Large intestine (tissue), 3 donors: Measurements from ENCODE around the gene ZNF276. TPM values are rescaled to one million over a fixed set of nuclear protein-coding genes. Genes with fewer than 3 reads are reported as not detected.

ENCODE experiments used
- DNase-seq, 2 donors: peaks; one replicate each; pipeline versions ENCODE4 v3.0.0 to v3.0.0-alpha.2; 2013
- H3K27ac ChIP-seq: one replicate; pipeline ENCODE4 v1.5.1; 2013; ENCODE audit warnings: low read length
- H3K27me3 ChIP-seq: 2 replicates; pipeline ENCODE4 v1.6.1; 2013; ENCODE audit warnings: low read length; ENCODE audit not compliant: control insufficient read depth, insufficient read depth
- H3K36me3 ChIP-seq: 2 replicates; pipeline ENCODE4 v1.6.1; 2013; ENCODE audit warnings: low read length; ENCODE audit not compliant: control insufficient read depth, insufficient read depth
- H3K4me1 ChIP-seq: one replicate; pipeline ENCODE4 v1.6.1; 2013; ENCODE audit warnings: low read length; ENCODE audit not compliant: control insufficient read depth, insufficient read depth
- H3K4me3 ChIP-seq: one replicate; pipeline ENCODE4 v1.5.1; 2013; ENCODE audit warnings: low read length
- H3K9me3 ChIP-seq: one replicate; pipeline ENCODE4 v1.6.1; 2013; ENCODE audit warnings: mild to moderate bottlenecking, low read depth, low read length, moderate library complexity; ENCODE audit not compliant: control insufficient read depth
- WGBS: methylation state at CpG from one replicate; pipeline ENCODE4 v1.1.5; 2013; ENCODE audit warnings: low lambda C conversion rate; ENCODE audit not compliant: insufficient coverage; 5-methylcytosine and 5-hydroxymethylcytosine counted together
- polyA plus RNA-seq: library from polyadenylated mRNA; unstranded; fragments of 120-200 nt; gene quantifications from one replicate; pipeline ENCODE4 v1.2.1, GENCODE V29; 2013

The ZNF276 gene
- polyA plus RNA-seq, 1 donor = 35.7 TPM

GRCh38 chr16:89716493-89716892, 4.8 kb upstream of the ZNF276 start:
- no peaks in the 10 kb centered on the region for H3K9me3 ChIP-seq
- H3K4me1 ChIP-seq = peaks cover 17% of the 10 kb centered on the region
- H3K27ac ChIP-seq = no peak overlapping the region
- peaks cover 6% of the 10 kb centered on the region for H3K27me3 ChIP-seq
- H3K4me3 ChIP-seq = no peak overlapping the region
- no peak for DNase-seq
- no CpG with 5 or more reads among the region's 15 CpGs for WGBS
- H3K36me3 ChIP-seq = peaks cover 5% of the 10 kb centered on the region

GRCh38 chr16:89716916-89717687, 4.2 kb upstream of the ZNF276 start:
- no peak overlapping the region for H3K27ac ChIP-seq
- no CpG with 5 or more reads among the region's 29 CpGs for WGBS
- DNase-seq = no peak
- peaks cover 5% of the 10 kb centered on the region for H3K36me3 ChIP-seq
- H3K9me3 ChIP-seq = no peaks in the 10 kb centered on the region
- H3K4me1 ChIP-seq = peaks cover 15% of the 10 kb centered on the region
- no peak overlapping the region for H3K4me3 ChIP-seq
- peaks cover 4% of the 10 kb centered on the region for H3K27me3 ChIP-seq

DNA sequence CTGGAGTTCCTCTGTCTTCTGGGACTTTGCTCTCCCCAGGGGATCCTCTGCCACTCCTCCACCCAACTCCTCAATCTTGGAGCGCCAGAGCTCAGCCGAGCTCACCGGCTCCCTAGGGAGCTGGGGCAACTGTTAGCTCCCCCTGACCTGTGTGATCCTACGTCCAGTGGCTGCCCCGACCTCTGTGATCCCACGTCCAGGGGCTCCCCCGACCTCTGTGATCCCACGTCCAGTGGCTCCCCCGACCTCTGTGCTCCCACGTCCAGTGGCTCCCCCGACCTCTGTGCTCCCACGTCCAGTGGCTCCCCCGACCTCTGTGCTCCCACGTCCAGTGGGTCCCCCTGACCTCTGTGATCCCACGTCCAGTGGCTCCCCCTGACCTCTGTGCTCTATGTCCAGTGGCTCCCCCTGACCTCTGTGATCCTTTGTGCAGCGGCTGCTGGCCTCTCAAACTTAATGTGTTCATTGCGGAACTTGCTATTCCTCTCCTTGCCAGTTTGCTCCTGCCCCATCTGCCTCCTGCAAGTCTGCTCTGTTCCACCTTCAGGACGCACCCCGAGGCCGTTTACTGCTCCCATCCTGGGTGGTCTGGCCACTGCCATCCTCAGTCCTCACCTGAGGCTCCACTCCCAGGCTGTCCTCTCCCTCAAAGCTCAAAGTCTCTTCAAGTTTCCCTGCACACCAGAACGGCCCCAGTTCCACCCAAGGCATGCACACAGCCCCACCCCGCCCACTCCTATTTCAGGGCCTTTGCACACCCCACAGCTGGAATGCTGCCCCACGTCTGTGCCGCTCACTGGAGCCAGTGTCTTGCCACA, 3.4 kb upstream of the ZNF276 start:
- Histone ChIP-seq H3K36me3 (peaks cover 8% of the 10 kb centered on the region), H3K27me3 (no peaks in the 10 kb centered on the region), H3K4me3 (no peak overlapping the region), H3K9me3 (no peaks in the 10 kb centered on the region), H3K27ac (no peak overlapping the region), H3K4me1 (peaks cover 12% of the 10 kb centered on the region)
- peak in 1 of 2 donors; percentile 31 for DNase-seq
- WGBS = no CpG with 5 or more reads among the region's 24 CpGs

DNA sequence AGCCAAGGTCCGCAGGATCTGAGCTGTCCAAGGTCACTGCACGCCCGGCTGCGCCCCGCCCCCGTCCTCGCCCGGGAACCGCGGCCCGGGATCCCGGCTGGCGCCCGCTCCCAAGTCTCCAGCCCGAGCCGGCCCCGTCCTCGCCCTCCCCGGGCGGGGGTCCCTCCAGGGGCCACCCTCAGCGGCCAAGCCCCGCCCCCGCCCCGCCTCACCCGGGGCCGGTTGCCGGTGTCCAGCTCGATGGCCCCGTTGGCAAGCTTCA, 855 bp upstream of the ZNF276 start:
- Histone ChIP-seq H3K27me3 (no peaks in the 10 kb centered on the region), H3K4me1 (peaks cover 18% of the 10 kb centered on the region), H3K9me3 (no peaks in the 10 kb centered on the region), H3K36me3 (peaks cover 29% of the 10 kb centered on the region), H3K4me3 (peak overlapping the region; percentile 67), H3K27ac (peak overlapping the region; percentile 68)
- peak; percentile 61 to 80 for DNase-seq
- WGBS = no CpG with 5 or more reads among the region's 29 CpGs

GRCh38 chr16:89721546-89722391, 432 bp downstream of the ZNF276 start:
- peaks cover 32% of the 10 kb centered on the region for H3K36me3 ChIP-seq
- no peaks in the 10 kb centered on the region for H3K27me3 ChIP-seq
- H3K4me3 ChIP-seq = peak overlapping the region; percentile 67
- peak in 1 of 2 donors; percentile 70 for DNase-seq
- H3K4me1 ChIP-seq = peaks cover 18% of the 10 kb centered on the region
- peak overlapping the region; percentile 85 for H3K27ac ChIP-seq
- WGBS = no CpG with 5 or more reads among the region's 112 CpGs
- no peaks in the 10 kb centered on the region for H3K9me3 ChIP-seq

GRCh38 chr16:89722392-89723278, 1.3 kb downstream of the ZNF276 start:
- peaks cover 41% of the 10 kb centered on the region for H3K36me3 ChIP-seq
- H3K4me3 ChIP-seq = peak overlapping the region; percentile 67
- peak; percentile 76 to 88 for DNase-seq
- no CpG with 5 or more reads among the region's 56 CpGs for WGBS
- peaks cover 18% of the 10 kb centered on the region for H3K4me1 ChIP-seq
- H3K9me3 ChIP-seq = no peaks in the 10 kb centered on the region
- peak overlapping the region; percentile 77 for H3K27ac ChIP-seq
- H3K27me3 ChIP-seq = no peaks in the 10 kb centered on the region

DNA sequence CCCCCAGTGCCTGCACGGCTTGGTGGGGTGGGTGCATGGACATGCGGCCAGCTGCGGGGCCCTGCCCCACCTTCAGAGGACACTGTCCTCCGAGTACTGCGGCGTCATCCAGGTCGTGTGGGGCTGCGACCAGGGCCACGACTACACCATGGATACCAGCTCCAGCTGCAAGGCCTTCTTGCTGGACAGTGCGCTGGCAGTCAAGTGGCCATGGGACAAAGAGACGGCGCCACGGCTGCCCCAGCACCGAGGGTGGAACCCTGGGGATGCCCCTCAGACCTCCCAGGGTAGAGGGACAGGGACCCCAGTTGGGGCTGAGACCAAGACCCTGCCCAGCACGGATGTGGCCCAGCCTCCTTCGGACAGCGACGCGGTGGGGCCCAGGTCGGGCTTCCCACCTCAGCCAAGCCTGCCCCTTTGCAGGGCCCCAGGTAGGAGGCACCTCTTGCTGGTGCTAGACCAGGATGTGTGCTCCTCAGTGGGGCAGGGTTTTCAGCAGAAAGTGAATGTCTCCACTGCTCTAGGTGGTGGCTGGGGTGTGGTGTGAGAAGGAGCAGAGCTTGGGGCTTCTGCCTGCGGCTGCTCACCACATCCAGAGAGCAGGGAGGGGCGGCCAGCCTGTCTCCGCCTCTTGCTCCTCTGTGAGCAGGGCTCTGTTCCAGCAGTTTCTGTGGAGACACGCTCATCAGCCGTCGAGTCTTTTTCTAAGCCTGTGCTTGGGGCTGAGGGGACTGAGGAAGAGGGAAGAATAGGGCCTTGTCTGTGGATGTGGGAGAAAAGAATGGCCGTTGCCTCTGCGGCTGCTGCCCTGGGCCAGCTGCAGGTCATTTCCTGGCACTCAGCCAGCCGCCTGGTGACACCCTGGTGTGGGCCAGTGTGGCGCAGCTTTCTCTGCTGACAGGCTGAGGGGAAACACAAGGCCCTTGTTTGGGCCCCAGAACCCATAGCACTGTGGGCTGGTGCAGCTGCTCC, 2.2 kb downstream of the ZNF276 start:
- no CpG with 5 or more reads among the region's 30 CpGs for WGBS
- Histone ChIP-seq H3K9me3 (no peaks in the 10 kb centered on the region), H3K27me3 (no peaks in the 10 kb centered on the region), H3K4me1 (peaks cover 15% of the 10 kb centered on the region), H3K4me3 (no peak overlapping the region), H3K36me3 (peaks cover 44% of the 10 kb centered on the region), H3K27ac (no peak overlapping the region)
- DNase-seq = no peak

- no peaks in the 10 kb centered on the region for H3K9me3 ChIP-seq
- no peaks in the 10 kb centered on the region for H3K27me3 ChIP-seq
- H3K27ac ChIP-seq = no peak overlapping the region
- no CpG with 5 or more reads among the region's 17 CpGs for WGBS
- peaks cover 9% of the 10 kb centered on the region for H3K4me1 ChIP-seq
- peaks cover 81% of the 10 kb centered on the region for H3K36me3 ChIP-seq
- DNase-seq = no peak
- H3K4me3 ChIP-seq = no peak overlapping the region
Measured at GRCh38 chr16:89727406-89728120, 6.2 kb downstream of the ZNF276 start.
